Measurements from ENCODE around the gene SMYD4. TPM values are rescaled to one million over a fixed set of nuclear protein-coding genes. Genes with fewer than 3 reads are reported as not detected.

The SMYD4 gene
- polyA plus RNA-seq, 12 donors: 6.3 to 17.1 (median 7.7) TPM; not detected in 1

- DNase-seq: no peak
Observed at GRCh38 chr17:1732833-1733321, 96.8 kb downstream of the SMYD4 start.

GRCh38 chr17:1732241-1732832 lies 97.4 kb downstream of the SMYD4 start:
- DNase-seq: no peak

GRCh38 chr17:1731194-1731506 lies 98.6 kb downstream of the SMYD4 start:
- DNase-seq: no peak

- DNase-seq: peak; percentile 87
Observed at GRCh38 chr17:1730326-1731193, 99.1 kb downstream of the SMYD4 start.

GRCh38 chr17:1729966-1730325 lies 99.8 kb downstream of the SMYD4 start:
- DNase-seq: no peak

Other genes with a start within 250 kb of the SMYD4 start
- gene SLC43A2, start 201.1 kb downstream of the SMYD4 start, polyA plus RNA-seq (ENCODE audit: insufficient read length in 12 of 12): 10 to 100 TPM in 1 of 12 donors, 1 to 10 TPM in 10, not detected in 1; 1.9 to 11.1 (median 4.0) TPM
- 10 to 100 TPM in 1 of 12 donors, 1 to 10 TPM in 10, not detected in 1; 5.2 to 11.3 (median 6.8) TPM for gene SCARF1, start 184.2 kb downstream of the SMYD4 start, polyA plus RNA-seq (ENCODE audit: insufficient read length in 12 of 12)
- gene RILP, start 180.0 kb downstream of the SMYD4 start, polyA plus RNA-seq (ENCODE audit: insufficient read length in 12 of 12): 10 to 100 TPM in 1 of 12 donors, 1 to 10 TPM in 10, not detected in 1; 2.9 to 10.3 (median 3.8) TPM
- 100 to 1,000 TPM in 11 of 12 donors, not detected in 1; 129 to 215 (median 179) TPM for gene PRPF8, start 145.0 kb downstream of the SMYD4 start, polyA plus RNA-seq (ENCODE audit: insufficient read length in 12 of 12)
- gene TLCD2, start 119.5 kb downstream of the SMYD4 start, polyA plus RNA-seq (ENCODE audit: insufficient read length in 12 of 12): 10 to 100 TPM in 1 of 12 donors, 1 to 10 TPM in 10, not detected in 1; 3.5 to 12.2 (median 5.3) TPM
- 10 to 100 TPM in 8 of 12 donors, 1 to 10 TPM in 3, not detected in 1; 6.0 to 21.7 (median 12.6) TPM for gene WDR81, start 105.2 kb downstream of the SMYD4 start, polyA plus RNA-seq (ENCODE audit: insufficient read length in 12 of 12)
- 1 to 10 TPM in 8 of 12 donors, under 1 TPM in 3, not detected in 1; 0.41 to 6.2 (median 1.7) TPM for gene SERPINF2, start 87.0 kb downstream of the SMYD4 start, polyA plus RNA-seq (ENCODE audit: insufficient read length in 12 of 12)
- gene SERPINF1, start 67.8 kb downstream of the SMYD4 start, polyA plus RNA-seq (ENCODE audit: insufficient read length in 12 of 12): 100 to 1,000 TPM in 11 of 12 donors, not detected in 1; 199 to 393 (median 328) TPM
- gene RPA1, start 103 bp upstream of the SMYD4 start, polyA plus RNA-seq (ENCODE audit: insufficient read length in 12 of 12): 10 to 100 TPM in 11 of 12 donors, not detected in 1; 36.3 to 67.5 (median 55.6) TPM
- gene RTN4RL1, start 195.4 kb upstream of the SMYD4 start, polyA plus RNA-seq (ENCODE audit: insufficient read length in 12 of 12): 1 to 10 TPM in 9 of 12 donors, under 1 TPM in 1, not detected in 2; 0.62 to 2.2 (median 1.2) TPM
- 10 to 100 TPM in 11 of 12 donors, not detected in 1; 21.5 to 69.4 (median 30.4) TPM for gene DPH1, start 200.3 kb upstream of the SMYD4 start, polyA plus RNA-seq (ENCODE audit: insufficient read length in 12 of 12)
- 10 to 100 TPM in 5 of 12 donors, 1 to 10 TPM in 5, not detected in 2; 7.8 to 12.7 (median 10.2) TPM for gene OVCA2, start 212.1 kb upstream of the SMYD4 start, polyA plus RNA-seq (ENCODE audit: insufficient read length in 12 of 12)
- 10 to 100 TPM in 11 of 12 donors, not detected in 1; 16.3 to 77.6 (median 22.9) TPM for gene HIC1, start 225.2 kb upstream of the SMYD4 start, polyA plus RNA-seq (ENCODE audit: insufficient read length in 12 of 12)